IPS DF 19.7 (cell line): ENCODE results near the gene SFRP5.

Experiments
- DNase-seq: peaks from one replicate; pipeline ENCODE4 v3.0.0-alpha.2; 2013; ENCODE audit warnings: low read depth, low spot score

Gene SFRP5

DNA sequence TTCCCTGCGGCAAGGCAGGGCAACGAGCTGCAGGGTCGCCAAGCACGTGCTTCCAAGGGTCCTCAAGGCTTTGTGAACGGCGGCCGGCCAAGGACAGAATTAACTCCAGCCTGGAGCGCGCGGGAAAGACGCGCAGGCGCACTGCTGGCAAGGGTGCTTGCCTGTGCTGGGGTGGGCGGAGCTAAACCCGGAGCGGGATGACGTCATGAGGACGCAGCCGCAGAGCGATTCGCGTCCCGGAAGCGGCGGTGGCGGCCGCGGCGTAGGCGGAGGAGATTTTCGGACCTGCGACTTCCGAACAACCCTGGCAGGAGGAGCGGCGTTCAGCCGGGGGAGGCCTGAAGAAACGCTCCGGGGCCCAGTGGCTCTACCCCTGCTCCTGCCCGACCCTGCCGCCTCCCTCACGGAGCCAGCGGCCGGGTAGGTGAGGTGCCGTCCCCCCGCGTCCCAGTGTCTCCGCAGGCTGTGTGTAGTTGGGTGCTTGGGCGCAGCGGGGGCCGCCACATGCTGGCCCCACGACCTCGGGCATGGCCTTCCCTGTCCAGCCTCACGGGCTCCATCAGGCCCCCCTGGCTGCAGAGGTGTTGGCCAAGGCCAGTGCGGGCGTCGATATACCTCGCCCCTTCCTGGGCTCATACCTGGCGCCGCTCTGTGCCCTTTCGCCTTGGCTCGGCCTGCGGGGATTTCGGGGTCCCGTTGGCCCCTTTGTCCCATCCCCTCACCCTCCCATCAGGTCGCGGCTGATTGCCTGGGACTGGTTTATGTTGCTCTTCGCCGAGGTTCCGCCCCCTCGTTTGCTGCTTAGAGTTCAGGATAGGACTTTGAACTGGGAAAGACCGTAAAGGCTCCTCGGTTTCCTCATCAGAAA lies 34.7 kb downstream of the SFRP5 start, which contains the start of gene ZFYVE27:
ZFYVE27 (plus strand) TSS at position 227 of the 868 bp plus-strand sequence. CDS start 1,350 bp downstream, outside the sequence.
- DNase-seq = peak; percentile 75

DNA sequence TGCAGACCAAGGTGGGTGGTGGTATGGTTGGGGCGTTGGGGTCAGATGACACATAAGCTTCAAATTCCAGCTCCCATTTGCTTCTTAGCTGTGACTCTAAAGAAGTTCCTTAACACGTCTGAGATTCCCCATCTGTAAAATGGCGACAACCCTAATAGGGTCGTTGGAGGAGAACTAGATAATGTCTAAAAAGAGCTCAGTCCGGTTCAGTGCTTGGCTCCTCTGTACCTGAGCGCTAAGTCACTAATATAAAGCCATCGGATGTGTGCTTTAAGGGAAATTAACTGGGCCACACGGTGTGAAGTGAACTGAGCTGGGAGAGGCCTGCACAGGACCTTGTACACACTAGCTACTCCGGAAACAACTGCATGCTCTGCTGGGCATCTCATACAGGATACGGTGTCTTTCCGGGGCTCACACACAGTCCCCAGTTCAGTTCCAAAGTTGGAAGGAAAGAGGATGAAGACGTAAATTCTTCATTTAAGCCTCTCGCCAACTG lies 35.3 kb downstream of the SFRP5 start:
- no peak for DNase-seq

DNA sequence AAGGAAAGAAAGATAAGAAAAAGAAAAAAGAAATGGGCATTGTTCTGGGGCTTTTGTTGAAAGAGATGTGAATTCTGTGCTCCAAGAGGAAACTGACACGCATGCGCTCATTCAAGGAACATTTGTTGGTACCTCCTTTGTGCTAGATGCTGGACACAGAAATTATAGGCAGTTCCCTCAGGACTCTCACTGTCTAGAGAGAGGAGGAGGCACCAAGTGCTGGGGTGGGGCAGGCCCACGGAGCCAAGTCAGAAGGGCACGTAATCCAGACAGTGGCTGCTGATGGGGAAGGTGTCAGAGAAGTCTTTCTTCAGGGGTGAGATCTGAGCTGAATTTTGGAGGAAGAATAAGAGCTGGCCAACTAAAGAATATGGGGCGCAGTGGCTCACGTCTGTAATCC lies 37.8 kb downstream of the SFRP5 start:
- no peak for DNase-seq

DNA sequence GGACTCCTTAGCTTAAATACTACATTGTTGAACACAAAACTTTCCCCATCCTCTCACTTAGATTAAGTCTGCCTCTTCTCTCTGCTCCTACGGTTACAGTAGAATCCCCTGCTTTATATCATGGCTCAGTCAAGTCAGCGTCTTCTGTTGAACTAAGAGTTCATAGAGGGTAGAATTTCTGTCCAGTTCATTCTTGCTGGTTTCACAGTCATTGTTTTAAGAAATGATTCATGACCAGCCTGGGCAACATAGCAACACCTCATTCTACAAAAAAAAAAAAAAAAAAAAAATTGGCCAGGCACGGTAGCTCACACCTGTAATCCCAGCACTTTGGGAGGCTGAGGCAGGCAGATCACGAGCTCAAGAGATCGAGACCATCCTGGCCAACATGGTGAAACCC lies 38.5 kb downstream of the SFRP5 start:
- no peak for DNase-seq

DNA sequence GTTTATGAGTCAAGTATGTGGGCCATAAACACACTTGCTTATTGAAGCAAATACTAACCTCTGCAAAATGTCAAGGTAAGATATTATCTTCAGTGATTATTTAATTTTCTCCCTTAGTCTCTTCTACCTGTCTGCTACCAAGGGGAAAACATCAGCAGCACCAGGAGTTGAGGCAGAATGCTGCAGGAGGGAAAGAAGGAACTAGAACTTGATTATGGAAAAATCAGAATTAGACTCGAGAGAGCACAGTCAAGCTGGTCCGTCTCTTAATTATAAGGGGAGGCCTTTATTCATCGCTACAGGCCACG lies 39.8 kb downstream of the SFRP5 start:
- DNase-seq = no peak

DNA sequence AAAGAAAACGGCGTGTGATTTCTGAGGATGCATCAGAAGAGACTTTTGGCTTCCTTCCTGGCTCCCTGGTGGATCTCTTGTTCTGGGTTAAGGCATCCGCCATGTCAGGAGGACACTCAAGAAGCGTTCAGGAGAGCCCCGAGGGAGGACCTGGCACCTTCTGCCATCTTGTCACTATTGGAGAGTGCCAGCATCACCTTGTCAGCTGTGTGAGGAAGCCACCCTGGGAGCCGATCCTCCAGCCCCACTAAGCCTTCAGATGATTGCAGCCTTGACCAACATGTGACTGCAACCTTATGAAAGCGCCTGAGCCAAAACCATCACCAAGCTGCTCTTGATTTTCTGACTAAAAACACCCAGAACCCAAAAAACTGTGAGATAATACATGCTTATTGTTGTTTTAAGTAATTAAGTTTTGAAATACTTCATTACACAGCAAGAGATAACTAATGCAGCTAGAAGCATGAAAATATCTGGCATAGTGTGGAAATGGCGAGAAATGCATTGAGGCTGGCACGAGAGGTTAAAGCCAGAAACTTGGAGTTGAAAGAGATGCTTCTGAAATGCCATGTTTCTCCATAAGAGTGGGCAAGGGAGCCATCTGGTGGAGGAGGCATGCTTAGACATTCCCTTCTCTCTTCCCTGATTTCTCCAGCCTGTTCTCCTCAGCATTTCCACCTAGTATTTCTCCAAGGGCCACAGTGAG lies 40.3 kb downstream of the SFRP5 start:
- no peak for DNase-seq

DNA sequence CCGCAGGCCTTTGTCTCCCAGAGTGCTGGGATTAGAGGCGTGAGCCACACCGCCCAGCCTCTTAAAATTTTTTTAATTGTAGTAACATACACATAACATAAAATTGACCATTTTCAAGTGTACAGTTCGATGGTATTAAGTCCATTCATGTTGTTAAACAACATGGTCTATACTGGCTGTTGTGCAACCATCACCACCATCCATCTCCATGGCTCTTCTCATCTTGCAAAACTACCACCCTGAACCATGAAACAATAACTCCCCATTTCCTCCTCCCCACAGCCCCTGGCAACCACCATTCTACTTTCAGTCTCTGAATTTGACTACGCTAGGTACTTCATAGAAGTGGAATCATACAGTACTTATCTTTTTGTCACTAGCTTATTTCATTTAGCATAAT lies 42.8 kb downstream of the SFRP5 start:
- no peak for DNase-seq

DNA sequence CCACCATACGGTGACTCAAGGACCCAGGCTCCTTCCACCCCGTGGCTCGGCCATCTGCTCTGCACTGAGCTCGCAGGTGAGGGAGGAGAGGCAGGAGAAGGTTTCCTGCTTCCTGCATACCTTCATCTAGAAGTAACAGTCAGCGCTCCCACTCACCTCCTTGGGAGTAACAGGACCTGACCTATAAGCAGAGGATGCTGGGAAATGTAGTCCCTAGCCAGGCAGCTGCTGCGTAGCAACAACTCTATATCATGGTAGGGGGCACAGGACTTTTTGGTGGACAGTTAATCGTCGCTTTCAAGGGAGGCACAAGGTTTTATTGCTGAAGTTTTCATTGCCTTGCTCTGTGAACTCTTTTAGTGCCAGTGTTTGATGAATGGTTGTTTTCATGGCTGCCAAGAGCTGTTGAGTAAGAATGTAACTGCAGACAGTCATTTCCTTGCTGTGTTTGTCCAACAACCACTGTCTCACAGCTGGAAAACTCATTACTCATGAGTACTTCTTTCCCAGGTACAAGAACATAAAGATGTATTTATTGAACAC lies 45.1 kb downstream of the SFRP5 start:
- DNase-seq = peak; percentile 85

DNA sequence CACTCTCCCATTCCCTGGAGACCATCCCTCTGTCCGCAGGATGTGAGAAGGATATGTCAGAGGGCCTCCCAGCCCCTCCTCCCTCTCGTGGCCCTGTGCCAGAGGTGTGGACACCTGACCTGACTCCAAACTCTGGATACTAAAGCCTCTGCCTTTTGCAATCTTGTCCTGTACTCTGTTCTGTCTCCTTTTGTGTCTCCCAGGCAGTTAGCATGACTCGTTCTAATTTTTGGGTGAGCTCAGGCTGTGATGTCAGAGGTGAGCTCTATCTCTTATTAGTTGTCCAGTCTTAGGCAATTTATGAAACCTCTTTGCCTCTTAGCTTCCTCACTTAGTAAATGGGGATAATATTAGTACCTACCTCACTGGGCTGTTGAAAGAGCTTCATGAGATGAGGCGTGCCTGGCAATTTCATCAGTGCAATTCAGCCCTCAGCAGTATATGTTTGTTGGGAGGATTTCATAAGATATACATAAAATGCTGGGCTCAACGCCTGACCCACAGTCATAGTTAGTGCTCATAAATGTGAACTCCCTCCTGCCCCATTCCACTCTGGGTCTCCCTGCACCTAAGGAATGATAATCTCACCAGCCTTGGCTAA lies 47.4 kb downstream of the SFRP5 start:
- DNase-seq = no peak

DNA sequence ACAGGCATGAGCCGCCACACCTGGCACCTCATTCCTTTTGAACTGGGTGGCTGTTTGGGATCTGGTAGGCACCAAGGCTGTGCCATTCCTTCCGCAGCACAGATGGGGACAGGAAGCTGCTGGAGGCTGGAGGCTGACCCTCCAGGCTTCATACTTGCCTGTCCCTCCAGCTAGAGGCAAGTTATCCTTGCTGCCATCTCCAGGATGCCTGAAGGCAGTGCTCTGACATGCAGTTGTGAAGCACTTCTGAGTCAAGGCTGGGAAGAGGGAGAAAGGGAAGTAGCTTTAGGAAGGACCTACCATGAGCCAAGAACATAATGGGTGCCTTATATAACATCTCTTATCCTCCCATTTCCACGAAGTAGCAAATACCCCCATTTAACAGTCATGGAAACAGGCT lies 48.8 kb downstream of the SFRP5 start:
- DNase-seq = no peak

DNA sequence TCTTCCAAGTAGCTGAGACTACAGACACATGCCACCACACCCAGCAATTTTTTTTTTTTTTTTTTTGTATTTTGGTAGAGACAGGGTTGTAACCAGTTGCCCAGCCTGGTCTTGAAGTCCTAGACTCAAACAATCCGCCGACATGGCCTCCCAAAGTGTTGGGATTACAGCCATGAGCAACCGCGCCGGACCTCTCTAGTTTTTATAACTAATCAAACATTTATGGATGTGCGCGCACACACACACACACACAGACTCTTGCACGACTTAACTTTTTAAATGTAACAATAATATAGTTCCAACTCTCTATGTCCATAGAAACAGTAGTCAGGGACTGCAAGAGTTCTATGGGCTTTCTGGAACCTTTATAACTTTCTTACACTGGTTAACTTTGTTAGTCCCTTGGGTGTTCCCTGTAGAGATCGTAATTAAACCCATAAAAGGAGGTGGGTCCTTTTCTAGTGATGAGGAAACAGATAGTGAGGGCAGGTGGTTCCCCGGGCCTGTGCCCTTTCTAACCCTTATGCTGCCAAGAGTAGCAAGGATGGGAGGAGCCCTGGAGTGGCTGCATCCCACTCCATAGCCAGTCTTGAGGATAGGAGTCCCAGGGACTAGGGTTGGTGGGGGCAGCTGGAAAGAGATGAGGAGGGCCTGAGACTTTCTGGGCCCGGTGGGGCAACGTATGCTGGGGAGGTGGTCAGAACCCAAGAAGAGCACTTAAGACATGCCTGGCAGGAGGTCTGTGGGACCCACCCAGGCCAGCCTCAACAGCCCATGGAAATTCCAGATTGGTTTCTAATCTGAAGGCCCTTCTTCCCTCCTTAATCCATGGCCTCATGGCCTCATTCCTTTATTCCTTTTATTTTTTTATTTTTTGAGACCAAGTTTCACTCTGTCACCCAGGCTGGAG lies 49.7 kb downstream of the SFRP5 start:
- DNase-seq = no peak

DNA sequence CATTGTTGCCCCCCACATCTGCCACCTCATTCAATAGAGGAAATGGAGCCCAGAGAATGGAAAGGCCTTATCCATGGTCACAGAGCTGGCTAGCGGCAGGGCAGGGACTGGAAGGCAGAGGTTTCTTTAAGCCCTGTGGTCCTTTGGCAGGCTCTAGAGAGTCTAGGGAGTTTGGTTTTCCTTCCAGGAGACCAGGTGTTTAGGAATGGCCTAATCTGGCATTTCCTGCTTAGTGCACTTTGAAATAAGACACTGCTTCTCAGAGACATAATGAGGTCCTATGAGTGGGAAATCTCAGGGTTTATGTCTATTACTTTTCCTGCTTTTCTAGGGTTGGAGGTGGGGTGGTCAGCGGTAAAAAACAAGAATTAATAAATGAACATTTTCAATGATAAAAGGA lies 52.2 kb downstream of the SFRP5 start:
- no peak for DNase-seq

DNA sequence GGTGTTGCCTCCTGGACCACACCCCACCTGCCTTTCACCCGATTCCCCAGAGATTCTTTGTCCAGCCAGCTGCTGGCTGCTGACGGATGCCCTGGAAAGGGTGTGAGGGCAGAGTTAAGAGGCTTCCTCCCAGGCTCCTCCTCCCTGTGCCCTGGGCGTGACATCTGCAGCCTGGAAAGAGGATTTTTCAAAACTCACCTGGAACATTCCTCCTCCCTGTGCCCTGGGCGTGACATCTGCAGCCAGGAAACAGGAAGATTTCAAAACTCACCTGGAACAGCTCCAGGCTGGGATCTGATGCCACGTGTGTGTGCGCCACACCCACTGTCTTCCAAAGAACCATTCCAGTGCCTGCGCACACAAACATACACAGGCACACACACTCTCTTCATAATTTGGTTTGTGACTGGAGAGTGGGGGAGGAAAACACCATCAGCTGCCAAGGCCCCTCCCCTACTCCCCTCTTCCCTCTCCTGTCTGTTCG lies 53.1 kb downstream of the SFRP5 start:
- DNase-seq = no peak

DNA sequence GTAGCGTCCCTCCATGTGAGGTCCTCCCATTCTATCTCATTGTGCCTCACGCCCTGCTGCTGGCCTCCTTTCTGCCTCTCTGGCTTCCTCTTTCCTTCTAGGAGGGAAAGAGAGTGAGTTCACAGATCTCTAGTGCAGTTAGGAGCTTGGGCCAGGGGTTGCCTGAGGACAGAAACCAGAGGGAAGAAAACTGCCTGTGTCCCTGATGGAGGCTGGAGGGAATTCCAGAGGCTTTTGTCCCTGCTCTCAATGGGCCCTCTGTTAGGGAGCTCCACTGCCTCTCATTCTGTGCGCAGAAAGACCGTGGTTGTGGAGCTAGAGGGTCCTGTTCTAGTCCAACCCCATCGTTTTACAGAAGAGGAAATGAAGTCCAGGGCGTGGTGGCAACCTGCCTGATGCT lies 53.6 kb downstream of the SFRP5 start:
- DNase-seq = no peak

DNA sequence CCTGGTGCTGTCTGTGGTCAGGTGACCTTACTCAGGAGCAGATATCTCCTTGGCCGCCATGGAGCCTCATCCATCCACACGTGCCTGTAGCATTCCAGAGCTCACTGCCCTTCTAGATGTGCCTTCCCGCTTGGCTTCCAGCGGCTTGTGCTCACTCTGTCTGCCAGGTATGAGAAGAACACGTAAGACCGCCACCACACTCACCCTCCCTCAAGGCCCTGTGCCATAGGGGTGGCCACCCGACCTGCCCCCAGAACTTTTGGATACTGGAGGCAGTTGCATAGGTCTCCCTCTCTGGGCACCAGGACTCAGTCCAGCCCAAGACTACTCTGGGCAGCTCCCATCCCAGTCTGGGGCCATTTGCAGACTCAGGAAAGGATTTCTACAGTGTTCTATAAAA lies 54.2 kb downstream of the SFRP5 start:
- DNase-seq = no peak
